ENCODE data around the gene TNS2. TPM values are rescaled to one million over a fixed set of nuclear protein-coding genes. Genes with fewer than 3 reads are reported as not detected.

Gene TNS2
- total RNA-seq = 80.5 and 88.8 TPM in 2 replicates

GRCh38 chr12:53049571-53050318 is at the start of gene TNS2:
TNS2 (plus strand) TSS chr12:53050065; CDS start chr12:53050186, 121 bp downstream.

GRCh38 chr12:53005986-53006809 is 43.7 kb upstream of the TNS2 start, which contains the start of gene EIF4B:
EIF4B (plus strand) TSS chr12:53006456; CDS start chr12:53006484, 28 bp downstream.

DNA sequence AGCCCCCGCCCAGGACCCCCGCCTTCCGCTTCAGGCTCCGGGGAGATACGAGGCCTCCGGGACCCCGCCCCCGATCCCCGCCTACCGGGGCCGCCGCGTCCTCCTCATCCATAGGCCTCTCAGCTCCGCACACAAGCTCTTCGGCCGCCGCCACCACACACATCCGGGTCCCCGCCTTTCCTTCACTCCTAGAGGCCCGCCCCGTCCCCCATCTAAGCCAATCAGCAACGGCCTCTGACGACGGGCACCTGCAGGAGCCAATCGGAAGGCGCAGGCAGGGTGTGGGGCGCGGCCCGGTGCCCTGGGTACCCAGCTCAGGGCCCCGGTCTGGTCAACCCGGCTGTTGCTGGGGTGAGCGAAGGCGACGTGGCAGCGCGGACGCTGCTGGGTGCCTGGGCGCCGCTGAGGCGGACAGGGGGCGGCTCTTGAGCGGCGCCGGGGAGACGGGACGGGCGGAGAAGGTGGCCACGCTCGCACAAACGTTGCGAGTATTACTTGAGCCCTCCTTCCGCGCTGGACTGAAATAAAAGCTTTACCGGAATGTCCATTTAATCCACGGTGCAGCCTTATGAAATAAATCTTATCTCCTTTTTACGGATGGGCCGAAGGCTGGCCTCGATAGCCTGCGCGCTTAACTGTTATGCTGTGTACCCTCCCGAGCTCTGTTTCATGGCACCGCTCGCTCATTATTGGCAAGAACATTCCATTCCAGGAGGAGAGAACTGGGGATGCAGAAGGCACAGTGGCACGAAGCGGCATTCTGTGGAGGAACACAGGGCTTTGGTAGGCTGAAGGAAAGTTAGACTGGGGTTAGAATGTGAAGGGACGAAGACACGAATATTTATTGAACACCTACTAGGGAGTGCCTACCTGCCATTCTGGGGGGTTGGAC is 29.6 kb downstream of the TNS2 start, which contains the start of gene SPRYD3:
Gene SPRYD3 (minus strand): TSS at position 165 of the 892 bp plus-strand sequence. CDS start 57 bp downstream, at position 108.

GRCh38 chr12:53097564-53098353 is 47.9 kb downstream of the TNS2 start, which contains the start of gene IGFBP6:
IGFBP6 (plus strand) TSS chr12:53097667; CDS start chr12:53097718, 51 bp downstream.

GRCh38 chr12:53102883-53103807 is 53.3 kb downstream of the TNS2 start, which contains the start of gene SOAT2:
SOAT2 (plus strand) TSS chr12:53103486; CDS start chr12:53103578, 92 bp downstream.

Other genes with a start within 250 kb of the TNS2 start
- gene KRT4, start 235.9 kb upstream of the TNS2 start, total RNA-seq = not detected in 2 replicates
- not detected in 2 replicates for gene KRT79, start 215.8 kb upstream of the TNS2 start, total RNA-seq
- gene KRT78, start 201.1 kb upstream of the TNS2 start, total RNA-seq = not detected in 2 replicates
- 551 and 563 TPM in 2 replicates for gene KRT8, start 145.0 kb upstream of the TNS2 start, total RNA-seq
- gene KRT18, start 100.9 kb upstream of the TNS2 start, total RNA-seq = 1,160 and 1,174 TPM in 2 replicates
- 422 and 508 TPM in 2 replicates for gene EIF4B, start 43.6 kb upstream of the TNS2 start, total RNA-seq
- 28.5 and 44.1 TPM in 2 replicates for gene SPRYD3, start 29.3 kb downstream of the TNS2 start, total RNA-seq
- 1,168 and 1,628 TPM in 2 replicates for gene IGFBP6, start 47.6 kb downstream of the TNS2 start, total RNA-seq
- 0.18 and 0.29 TPM in 2 replicates for gene SOAT2, start 53.4 kb downstream of the TNS2 start, total RNA-seq
- gene ZNF740, start 130.7 kb downstream of the TNS2 start, total RNA-seq = 6.3 and 6.6 TPM in 2 replicates
- 3.5 and 6.6 TPM in 2 replicates for gene CSAD, start 130.9 kb downstream of the TNS2 start, total RNA-seq
- 0.71 TPM in 1 of 2 replicates, not detected in the other for gene ITGB7, start 157.2 kb downstream of the TNS2 start, total RNA-seq
- 37.7 and 49.9 TPM in 2 replicates for gene RARG, start 182.1 kb downstream of the TNS2 start, total RNA-seq
- gene ESPL1, start 218.2 kb downstream of the TNS2 start, total RNA-seq = 7.2 and 8.2 TPM in 2 replicates
- 498 and 536 TPM in 2 replicates for gene PFDN5, start 245.5 kb downstream of the TNS2 start, total RNA-seq
- gene MYG1, start 249.6 kb downstream of the TNS2 start, total RNA-seq = 106 and 127 TPM in 2 replicates